HEK293T (cell line): Measurements from ENCODE around the gene PLXDC1.

Source experiments
- ARNT ChIP-seq: fragments of 450-650 bp; IDR thresholded peaks from 2 replicates; pipeline ENCODE4 v1.6.1; 2017; ENCODE audit warnings: mild to moderate bottlenecking
- FOXM1 ChIP-seq: fragments of 450-650 bp; IDR thresholded peaks from 2 replicates; pipeline ENCODE4 v1.6.1; 2017; ENCODE audit warnings: mild to moderate bottlenecking, borderline replicate concordance
- SP1 ChIP-seq: fragments of 450-650 bp; IDR thresholded peaks from 2 replicates; pipeline ENCODE4 v1.6.1; 2017

GRCh38 chr17:39198186-39198566 is 46.7 kb upstream of the PLXDC1 start:
- TF ChIP-seq SP1 (no peak), ARNT (no peak), FOXM1 (no peak)
